Measurements from ENCODE around the gene UBA1.

The UBA1 gene

GRCh38 chrX:47209508-47210238 is 16.0 kb downstream of the UBA1 start:
- no peak for DNase-seq (ENCODE audit: low read depth)
- H3K4me3 ChIP-seq (ENCODE audit: low read depth, low read length) = no peak overlapping the region
- no peak for TF ChIP-seq CTCF (IDR thresholded peaks at IDR 0.05; ENCODE audit: control insufficient read depth, extremely low read depth, insufficient read depth)

- TF ChIP-seq CTCF (IDR thresholded peaks at IDR 0.05; ENCODE audit: control insufficient read depth, extremely low read depth, insufficient read depth) = no peak
- H3K4me3 ChIP-seq (ENCODE audit: low read depth, low read length) = no peak overlapping the region
- no peak for DNase-seq (ENCODE audit: low read depth)
Measured at GRCh38 chrX:47210661-47211425, 17.2 kb downstream of the UBA1 start.

GRCh38 chrX:47212381-47213293 is 19.0 kb downstream of the UBA1 start:
- H3K4me3 ChIP-seq (ENCODE audit: low read depth, low read length) = no peak overlapping the region
- no peak for TF ChIP-seq CTCF (IDR thresholded peaks at IDR 0.05; ENCODE audit: control insufficient read depth, extremely low read depth, insufficient read depth)
- no peak for DNase-seq (ENCODE audit: low read depth)

- H3K4me3 ChIP-seq (ENCODE audit: low read depth, low read length) = no peak overlapping the region
- no peak for DNase-seq (ENCODE audit: low read depth)
- TF ChIP-seq CTCF (IDR thresholded peaks at IDR 0.05; ENCODE audit: control insufficient read depth, extremely low read depth, insufficient read depth) = no peak
Measured at GRCh38 chrX:47214435-47215077, 20.9 kb downstream of the UBA1 start.

- no peak overlapping the region for H3K4me3 ChIP-seq (ENCODE audit: low read depth, low read length)
- DNase-seq (ENCODE audit: low read depth) = no peak
- TF ChIP-seq CTCF (IDR thresholded peaks at IDR 0.05; ENCODE audit: control insufficient read depth, extremely low read depth, insufficient read depth) = no peak
Measured at GRCh38 chrX:47215291-47215900, 21.8 kb downstream of the UBA1 start.

- no peak for TF ChIP-seq CTCF (IDR thresholded peaks at IDR 0.05; ENCODE audit: control insufficient read depth, extremely low read depth, insufficient read depth)
- no peak for DNase-seq (ENCODE audit: low read depth)
- H3K4me3 ChIP-seq (ENCODE audit: low read depth, low read length) = no peak overlapping the region
Measured at GRCh38 chrX:47216393-47216925, 22.8 kb downstream of the UBA1 start.
